GM19372 (cell line): ENCODE data around the gene SLC6A2.
"Not testable (repeated sequence)": the region's sequence is repeated elsewhere in the genome, so short reads cannot be mapped to it uniquely, and the experiment has no call there.

ENCODE experiments used
- ATAC-seq: cut with Tn5 transposase; IDR thresholded peaks from one replicate; pipeline ENCODE4 v1.9.1; 2021; ENCODE audit warnings: mild to moderate bottlenecking, low read depth, moderate library complexity; ENCODE audit not compliant: unreplicated experiment

SLC6A2 gene

DNA sequence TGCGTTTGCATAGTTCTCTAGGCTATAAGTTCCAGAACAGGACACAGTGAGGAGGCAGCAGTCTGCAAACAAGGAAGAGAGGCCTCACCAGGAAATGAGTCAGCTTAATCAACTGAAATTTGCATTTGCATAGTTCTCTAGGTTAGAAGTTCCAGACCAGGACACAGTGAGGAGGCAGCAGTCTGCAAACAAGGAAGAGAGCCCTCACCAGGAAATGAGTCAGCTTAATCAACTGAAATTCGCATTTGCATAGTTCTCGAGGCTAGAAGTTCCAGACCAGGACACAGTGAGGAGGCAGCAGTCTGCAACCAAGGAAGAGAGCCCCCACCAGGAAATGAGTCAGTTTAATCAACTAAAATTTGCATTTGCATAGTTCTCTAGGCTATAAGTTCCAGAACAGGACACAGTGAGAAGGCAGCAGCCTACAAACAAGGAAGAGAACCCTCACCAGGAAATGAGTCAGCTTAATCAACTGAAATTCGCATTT is 97.4 kb downstream of the SLC6A2 start:
- ATAC-seq: not testable (repeated sequence)
